HFF-Myc (cell line): ENCODE measurements around the gene LRRC42.

Experiments used
- DNase-seq: peaks from one replicate; pipeline ENCODE4 v3.0.0-alpha.2; 2011; ENCODE audit warnings: low read depth; ENCODE audit errors: extremely low read depth
- H3K4me3 ChIP-seq: replicated peaks from 2 replicates; pipeline ENCODE4 v1.5.1; 2011; ENCODE audit warnings: low read depth, mild to moderate bottlenecking, control low read depth, low read length
- CTCF ChIP-seq: IDR thresholded peaks from 2 replicates; pipeline ENCODE4 v1.5.1; 2012; ENCODE audit warnings: mild to moderate bottlenecking, low read depth, low read length, control low read depth; ENCODE audit errors: missing control alignments

LRRC42 gene

GRCh38 chr1:54011316-54012007 lies 65.3 kb downstream of the LRRC42 start:
- DNase-seq = no peak
- TF ChIP-seq CTCF = no peak
- H3K4me3 ChIP-seq = no peak overlapping the region

GRCh38 chr1:54012008-54012325 lies 65.8 kb downstream of the LRRC42 start:
- no peak overlapping the region for H3K4me3 ChIP-seq
- TF ChIP-seq CTCF = no peak
- DNase-seq = no peak

GRCh38 chr1:54012863-54013262 lies 66.7 kb downstream of the LRRC42 start:
- no peak for DNase-seq
- TF ChIP-seq CTCF = no peak
- no peak overlapping the region for H3K4me3 ChIP-seq

- H3K4me3 ChIP-seq = no peak overlapping the region
- no peak for DNase-seq
- no peak for TF ChIP-seq CTCF
Measured at GRCh38 chr1:54013393-54014008, 67.4 kb downstream of the LRRC42 start.

GRCh38 chr1:54014009-54014629 lies 68.0 kb downstream of the LRRC42 start:
- DNase-seq = no peak
- H3K4me3 ChIP-seq = no peak overlapping the region
- TF ChIP-seq CTCF = no peak

GRCh38 chr1:54016343-54017282 lies 70.5 kb downstream of the LRRC42 start:
- no peak overlapping the region for H3K4me3 ChIP-seq
- TF ChIP-seq CTCF = no peak
- peak; percentile 24 for DNase-seq
